Keratinocyte (primary cell): ENCODE data around the gene AFDN. TPM values are rescaled to one million over a fixed set of nuclear protein-coding genes. Genes with fewer than 3 reads are reported as not detected.

ENCODE experiments used
- DNase-seq: peaks from one replicate; pipeline ENCODE4 v3.0.0-alpha.2; 2011; ENCODE audit warnings: low read depth, missing footprints, low spot score
- FAIRE-seq: peaks from 2 replicates; lab custom pipeline; 2011; peaks lifted over from hg19 to GRCh38; lab: Jason Lieb, UNC
- H2AFZ ChIP-seq: 2 replicates; pipeline ENCODE4 v1.6.0; 2012; ENCODE audit warnings: low read length, control low read depth, inconsistent platforms; ENCODE audit not compliant: control insufficient read depth
- H3K27ac ChIP-seq: 2 replicates; pipeline ENCODE4 v1.5.1; 2011; ENCODE audit warnings: low read length; ENCODE audit not compliant: control insufficient read depth, insufficient read depth
- H3K27me3 ChIP-seq: 3 replicates; pipeline ENCODE4 v1.6.0; 2011; ENCODE audit warnings: low read length; ENCODE audit not compliant: control insufficient read depth, insufficient read depth; ENCODE audit errors: extremely low read depth
- H3K36me3 ChIP-seq, 2 experiments: 2 replicates in 1 of 2; 3 replicates in 1 of 2; pipeline ENCODE4 v1.5.1; 2011; ENCODE audit warnings: low read length in 2 of 2, mild to moderate bottlenecking in 1 of 2; ENCODE audit not compliant: control insufficient read depth in 2 of 2, insufficient read depth in 2 of 2; ENCODE audit errors: extremely low read depth in 1 of 2
- H3K4me1 ChIP-seq: 3 replicates; pipeline ENCODE4 v1.5.1; 2011; ENCODE audit warnings: low read length; ENCODE audit not compliant: control insufficient read depth, insufficient read depth; ENCODE audit errors: extremely low read depth
- H3K4me2 ChIP-seq: 3 replicates; pipeline ENCODE4 v1.6.0; 2011; ENCODE audit warnings: low read depth, low read length; ENCODE audit not compliant: control insufficient read depth, insufficient read depth; ENCODE audit errors: extremely low read depth
- H3K4me3 ChIP-seq, 3 experiments: fragments of 200-600 bp in 1 of 3; sonication (generic) in 1 of 3; 2 replicates in 2 of 3; 3 replicates in 1 of 3; pipeline ENCODE4 v1.5.1; 2011 to 2016; ENCODE audit warnings: low read length in 3 of 3, mild to moderate bottlenecking in 3 of 3, control low read depth in 2 of 3, inconsistent platforms in 1 of 3, low read depth in 1 of 3, mixed read lengths in 1 of 3, mixed run types in 1 of 3, moderate library complexity in 1 of 3; ENCODE audit not compliant: control insufficient read depth in 2 of 3, insufficient read depth in 2 of 3; ENCODE audit errors: extremely low read depth in 1 of 3
- H3K79me2 ChIP-seq: 2 replicates; pipeline ENCODE4 v1.6.0; 2012; ENCODE audit warnings: low read length; ENCODE audit not compliant: control insufficient read depth, insufficient read depth
- H3K9ac ChIP-seq: 3 replicates; pipeline ENCODE4 v1.6.0; 2011; ENCODE audit warnings: low read length; ENCODE audit not compliant: control insufficient read depth, insufficient read depth; ENCODE audit errors: extremely low read depth
- H3K9me1 ChIP-seq: 3 replicates; pipeline ENCODE4 v1.6.0; 2011; ENCODE audit warnings: low read length; ENCODE audit not compliant: control insufficient read depth, insufficient read depth; ENCODE audit errors: extremely low read depth
- H3K9me3 ChIP-seq: 2 replicates; pipeline ENCODE4 v1.5.1; 2012; ENCODE audit warnings: low read depth, low read length; ENCODE audit not compliant: control insufficient read depth
- H4K20me1 ChIP-seq: 3 replicates; pipeline ENCODE4 v1.6.0; 2011; ENCODE audit warnings: low read length; ENCODE audit not compliant: control insufficient read depth, insufficient read depth; ENCODE audit errors: extremely low read depth
- EZH2 ChIP-seq: IDR thresholded peaks from one replicate; pipeline ENCODE4 v1.6.1; 2012; ENCODE audit warnings: inconsistent platforms, mild to moderate bottlenecking, low read length, moderate library complexity
- dilution Hi-C: fragments of 300-500 bp; cut with MboI; formaldehyde crosslinking; loops from one replicate; pipeline ENCODE4 v1.7.0; 2020; ENCODE audit warnings: low sequenced_read_pairs; ENCODE audit not compliant: extremely low pct_ligation_motif_present
- polyA plus RNA-seq, 5 experiments: library from polyadenylated mRNA; depleted of rRNA in 3 of 5; stranded (reverse) in 3 of 5; stranded (forward) in 1 of 5; unstranded in 1 of 5; fragments of >200 nt; gene quantifications; 1 replicate in 1 of 5; 2 replicates in 3 of 5; 3 replicates in 1 of 5; pipeline versions ENCODE4 v1.2.1 to v1.2.3, GENCODE V29; 2011 to 2012; ENCODE audit warnings: missing spikeins in 2 of 5, low read depth in 1 of 5, low replicate concordance in 1 of 5
- TF ChIP-seq, protein P1 (sequence below), 3 experiments: IDR thresholded peaks in 1 of 3; conservative IDR thresholded peaks in 1 of 3; optimal IDR thresholded peaks in 1 of 3; 2 replicates in 2 of 3; 3 replicates in 1 of 3; pipeline versions ENCODE3 to v1.5.1; 2011; ENCODE audit warnings: low read length in 3 of 3, mild to moderate bottlenecking in 3 of 3, moderate library complexity in 2 of 3, control low read depth in 1 of 3, inconsistent platforms in 1 of 3; ENCODE audit not compliant: insufficient read depth in 2 of 3; ENCODE audit errors: extremely low read depth in 1 of 3

The AFDN gene
- polyA plus RNA-seq, 1 donor (not counting 4 experiments of a cell fraction or from before 2014, with no cell fraction given): 46.5 TPM

DNA sequence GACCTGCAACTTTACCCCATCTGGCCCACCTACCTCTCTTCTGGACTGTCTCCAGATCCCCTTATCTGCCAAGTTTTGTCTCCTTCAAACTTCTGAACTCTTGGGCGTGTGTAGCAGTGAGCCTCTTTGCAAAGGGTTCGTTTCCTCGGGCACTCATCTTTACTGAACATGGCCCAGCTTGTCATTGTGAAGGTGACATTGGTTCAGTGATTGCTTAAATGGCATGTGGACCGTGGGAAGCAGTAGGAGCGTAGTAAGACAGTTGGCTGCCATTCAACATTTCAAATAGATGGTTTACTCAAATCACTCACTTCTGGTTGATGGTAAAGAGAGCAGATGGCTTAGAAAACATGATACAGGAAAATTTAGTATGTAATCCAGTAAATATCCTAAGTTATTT is 136.0 kb downstream of the AFDN start:
- Histone ChIP-seq H4K20me1 (peaks cover 2% of the 10 kb centered on the region), H3K4me3 (no peak overlapping the region), H3K27me3 (no peaks in the 10 kb centered on the region), H3K9me3 (no peaks in the 10 kb centered on the region), H2AFZ (no peak overlapping the region), H3K4me2 (no peak overlapping the region), H3K9ac (no peak overlapping the region), H3K79me2 (peaks cover 5% of the 10 kb centered on the region), H3K36me3 (peaks cover 12 to 22% of the 10 kb centered on the region in 2 experiments), H3K9me1 (peaks cover 1% of the 10 kb centered on the region), H3K27ac (no peak overlapping the region), H3K4me1 (no peaks in the 10 kb centered on the region)
- FAIRE-seq: no peak
- no peak for DNase-seq
- dilution Hi-C loops: no loop called here
- TF ChIP-seq EZH2: no peak
- TF ChIP-seq, protein P1, sequence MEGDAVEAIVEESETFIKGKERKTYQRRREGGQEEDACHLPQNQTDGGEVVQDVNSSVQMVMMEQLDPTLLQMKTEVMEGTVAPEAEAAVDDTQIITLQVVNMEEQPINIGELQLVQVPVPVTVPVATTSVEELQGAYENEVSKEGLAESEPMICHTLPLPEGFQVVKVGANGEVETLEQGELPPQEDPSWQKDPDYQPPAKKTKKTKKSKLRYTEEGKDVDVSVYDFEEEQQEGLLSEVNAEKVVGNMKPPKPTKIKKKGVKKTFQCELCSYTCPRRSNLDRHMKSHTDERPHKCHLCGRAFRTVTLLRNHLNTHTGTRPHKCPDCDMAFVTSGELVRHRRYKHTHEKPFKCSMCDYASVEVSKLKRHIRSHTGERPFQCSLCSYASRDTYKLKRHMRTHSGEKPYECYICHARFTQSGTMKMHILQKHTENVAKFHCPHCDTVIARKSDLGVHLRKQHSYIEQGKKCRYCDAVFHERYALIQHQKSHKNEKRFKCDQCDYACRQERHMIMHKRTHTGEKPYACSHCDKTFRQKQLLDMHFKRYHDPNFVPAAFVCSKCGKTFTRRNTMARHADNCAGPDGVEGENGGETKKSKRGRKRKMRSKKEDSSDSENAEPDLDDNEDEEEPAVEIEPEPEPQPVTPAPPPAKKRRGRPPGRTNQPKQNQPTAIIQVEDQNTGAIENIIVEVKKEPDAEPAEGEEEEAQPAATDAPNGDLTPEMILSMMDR (optimal IDR thresholded peaks at IDR 0.05 in 1 of 3, IDR thresholded peaks at IDR 0.05 in 1 of 3, conservative IDR thresholded peaks at IDR 0.05 in 1 of 3; ENCODE audit: extremely low read depth in 1 of 3, insufficient read depth in 2 of 3, low read length in 3 of 3): no peak

DNA sequence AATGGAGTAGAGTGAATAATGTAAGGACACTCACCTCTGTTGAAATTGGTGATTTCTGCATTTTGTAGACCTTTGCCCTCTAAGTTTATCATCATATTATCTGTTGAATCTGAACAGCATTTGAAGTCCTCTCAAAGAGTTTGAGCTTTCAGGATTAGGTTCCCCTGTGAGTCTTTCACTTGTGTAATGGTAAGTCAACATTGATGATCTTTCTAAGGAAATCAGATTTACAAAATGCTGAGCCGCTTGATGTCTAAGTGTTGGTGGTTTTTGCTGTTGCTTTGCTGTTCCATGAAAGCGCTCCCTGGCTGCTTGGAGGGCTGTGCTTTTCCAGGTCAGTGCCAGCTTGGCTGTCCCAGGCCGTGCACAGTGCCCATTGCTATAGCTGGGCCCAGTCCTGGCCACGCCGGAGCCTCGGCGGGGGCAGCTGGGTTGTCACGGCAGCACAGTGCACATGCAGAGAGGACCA is 136.9 kb downstream of the AFDN start:
- H3K4me1 ChIP-seq: no peaks in the 10 kb centered on the region
- H3K9ac ChIP-seq: no peak overlapping the region
- DNase-seq (no peak), FAIRE-seq (no peak)
- dilution Hi-C loops: no loop called here
- no peak overlapping the region for H2AFZ ChIP-seq
- H3K4me3 ChIP-seq: no peak overlapping the region
- no peaks in the 10 kb centered on the region for H3K27me3 ChIP-seq
- H3K4me2 ChIP-seq: no peak overlapping the region
- peaks cover 3% of the 10 kb centered on the region for H4K20me1 ChIP-seq
- no peaks in the 10 kb centered on the region for H3K9me3 ChIP-seq
- peaks cover 14 to 24% of the 10 kb centered on the region in 2 experiments for H3K36me3 ChIP-seq
- no peak overlapping the region for H3K27ac ChIP-seq
- peaks cover 5% of the 10 kb centered on the region for H3K79me2 ChIP-seq
- H3K9me1 ChIP-seq: no peaks in the 10 kb centered on the region
- TF ChIP-seq, protein P1 (optimal IDR thresholded peaks at IDR 0.05 in 1 of 3, IDR thresholded peaks at IDR 0.05 in 1 of 3, conservative IDR thresholded peaks at IDR 0.05 in 1 of 3; ENCODE audit: extremely low read depth in 1 of 3, insufficient read depth in 2 of 3, low read length in 3 of 3): no peak
- TF ChIP-seq EZH2: no peak
